Subcutaneous adipose tissue (tissue), 4 donors: ENCODE results near the gene COX4I2. TPM values are rescaled to one million over a fixed set of nuclear protein-coding genes. Genes with fewer than 3 reads are reported as not detected.

ENCODE experiments used
- CTCF ChIP-seq: fragments of 450-650 bp; IDR thresholded peaks from one replicate; pipeline ENCODE4 v1.5.1; 2016; ENCODE audit warnings: low read depth, mild to moderate bottlenecking, control low read depth, antibody characterized with exemption, moderate library complexity
- total RNA-seq, 4 donors: library from RNA; depleted of rRNA; stranded (reverse); fragments of >200 nt; gene quantifications; one replicate each; pipeline ENCODE4 v1.1.0, GENCODE V29; 2016

COX4I2 gene
- total RNA-seq, 4 donors from 2014 or later = 2.6 to 8.9 (median 5.5) TPM; not detected in 1

GRCh38 chr20:31615416-31615815 is 22.3 kb upstream of the COX4I2 start:
- TF ChIP-seq CTCF = no peak

GRCh38 chr20:31617432-31618104 is 20.1 kb upstream of the COX4I2 start:
- no peak for TF ChIP-seq CTCF

GRCh38 chr20:31620246-31620645 is 17.5 kb upstream of the COX4I2 start:
- no peak for TF ChIP-seq CTCF

GRCh38 chr20:31630187-31630790 is 7.4 kb upstream of the COX4I2 start:
- TF ChIP-seq CTCF = no peak

- no peak for TF ChIP-seq CTCF
These were observed 5.0 kb upstream of the COX4I2 start for GRCh38 chr20:31632548-31633338.

- TF ChIP-seq CTCF = no peak
These were observed 4.3 kb upstream of the COX4I2 start for GRCh38 chr20:31633339-31633914.

- TF ChIP-seq CTCF = no peak
These were observed 605 bp downstream of the COX4I2 start for GRCh38 chr20:31638317-31638716.
